NCI-H2081 (cell line): ENCODE data around the gene FOXN1.

Experiments
- DNase-seq, 2 experiments: peaks; one replicate each; lab custom pipeline; 2025; lab: John Stamatoyannopoulos, UW

The FOXN1 gene

DNA sequence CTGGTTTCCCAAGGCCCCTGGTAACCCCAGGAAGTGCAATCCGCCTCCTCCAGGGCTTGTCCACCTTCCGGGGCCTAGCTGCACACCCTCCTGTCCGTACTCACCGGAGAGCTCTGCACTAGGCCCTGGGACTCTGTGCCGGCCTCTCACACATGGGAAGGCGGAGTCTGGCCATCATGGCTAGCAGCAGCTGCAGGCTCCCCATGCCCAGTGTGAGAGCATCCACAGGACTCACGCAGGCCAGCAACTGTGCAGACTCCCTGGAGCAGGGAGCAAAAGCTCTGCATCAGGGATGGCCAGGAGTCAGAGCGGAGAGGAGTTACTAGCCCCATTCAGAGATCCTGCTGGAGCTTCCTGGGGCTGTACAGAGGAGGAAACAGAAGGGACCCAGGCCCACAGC, 20.2 kb downstream of the FOXN1 start:
- DNase-seq, result no peak

DNA sequence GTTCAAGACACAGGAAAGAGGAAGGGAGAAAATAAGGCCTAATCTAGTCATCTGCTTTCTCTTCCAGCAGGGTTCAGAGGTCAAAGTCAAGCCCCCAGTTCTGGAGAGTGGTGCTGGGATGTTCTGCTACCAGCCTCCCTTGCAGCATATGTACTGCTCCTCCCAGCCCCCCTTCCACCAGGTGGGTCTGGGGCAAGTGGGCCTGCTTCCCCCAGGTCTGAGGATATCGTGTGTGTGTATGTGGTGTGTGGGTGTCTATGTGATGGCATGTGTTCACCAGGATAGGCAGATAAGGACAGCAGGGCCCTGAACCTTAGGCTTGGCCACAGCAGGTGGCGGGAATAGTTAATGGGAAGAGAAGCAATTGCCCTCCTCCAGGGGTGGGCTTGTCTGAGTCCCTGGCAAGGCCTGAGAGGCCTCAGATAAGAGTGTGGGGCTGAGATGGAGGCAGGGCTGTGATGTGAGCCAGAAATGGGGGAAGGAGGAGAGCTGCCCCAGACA, 21.1 kb downstream of the FOXN1 start:
- no peak for DNase-seq

DNA sequence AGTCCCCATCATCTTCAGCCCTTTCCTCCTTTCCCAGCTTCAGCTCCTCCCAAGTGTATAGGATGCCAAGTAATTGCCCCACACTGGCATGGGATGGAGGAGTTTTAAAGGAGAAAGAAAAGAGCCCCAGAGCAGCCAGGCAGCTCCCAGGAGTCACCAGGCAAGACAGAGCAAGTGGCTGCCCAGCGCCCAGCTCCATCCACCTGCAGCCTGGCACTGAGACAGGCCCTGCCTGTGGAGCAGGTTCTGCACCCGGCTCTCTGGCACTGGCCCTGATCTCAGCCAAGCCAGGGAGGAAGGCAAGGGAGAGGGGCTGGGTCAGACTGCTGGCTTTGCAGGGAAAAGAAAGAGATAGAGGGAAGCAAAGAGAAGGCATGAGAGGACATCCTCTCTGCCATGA, 21.7 kb downstream of the FOXN1 start:
- DNase-seq, result no peak

- no peak for DNase-seq
Measured at GRCh38 chr17:28528327-28529012, 22.3 kb downstream of the FOXN1 start.

- DNase-seq, result no peak
Measured at GRCh38 chr17:28529013-28529400, 22.9 kb downstream of the FOXN1 start.

GRCh38 chr17:28530250-28530649, 24.1 kb downstream of the FOXN1 start:
- DNase-seq, result no peak

- DNase-seq, result no peak
Measured at GRCh38 chr17:28530926-28531325, 24.8 kb downstream of the FOXN1 start.

- DNase-seq, result no peak
Measured at GRCh38 chr17:28532050-28532960, 26.2 kb downstream of the FOXN1 start.

GRCh38 chr17:28533091-28533807, 27.1 kb downstream of the FOXN1 start:
- no peak for DNase-seq

- DNase-seq, result no peak
Measured at GRCh38 chr17:28534740-28535375, 28.7 kb downstream of the FOXN1 start.

DNA sequence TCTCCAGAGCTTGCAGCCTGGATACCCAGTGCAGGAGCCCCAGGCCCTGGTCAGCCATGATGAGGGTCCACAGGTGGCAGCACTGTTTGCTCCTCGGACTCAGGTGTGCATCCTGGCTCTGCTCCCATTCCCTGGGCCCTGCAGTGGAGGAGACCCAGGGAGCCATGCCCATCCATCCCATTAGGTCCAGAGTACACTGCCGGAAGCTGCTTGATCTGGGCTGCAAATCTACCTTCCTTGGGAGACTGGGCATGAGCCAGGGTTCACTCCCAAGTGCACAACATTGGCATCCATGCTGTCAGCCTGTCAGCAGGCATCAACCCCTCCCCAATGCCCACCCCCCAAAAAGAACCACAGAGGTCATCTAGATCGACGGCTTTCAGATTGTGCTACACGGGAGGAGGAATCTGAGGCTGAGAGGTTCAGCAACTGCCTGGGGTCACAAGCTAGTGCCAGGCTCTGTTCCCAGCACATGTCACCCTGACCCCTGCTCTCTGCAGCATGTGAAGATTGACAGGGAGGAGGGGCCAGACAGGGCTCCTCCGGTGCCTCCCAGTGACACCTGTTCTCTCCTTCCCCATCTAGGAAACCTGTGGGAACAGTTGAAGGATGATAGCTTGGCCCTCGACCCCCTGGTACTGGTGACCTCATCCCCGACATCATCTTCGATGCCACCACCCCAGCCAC, 30.5 kb downstream of the FOXN1 start:
- DNase-seq, result no peak

- no peak for DNase-seq
Measured at GRCh38 chr17:28537219-28537610, 31.1 kb downstream of the FOXN1 start.

GRCh38 chr17:28538296-28538895, 32.2 kb downstream of the FOXN1 start:
- no peak for DNase-seq

- DNase-seq, result no peak
Measured at GRCh38 chr17:28540231-28540630, 34.1 kb downstream of the FOXN1 start.

DNA sequence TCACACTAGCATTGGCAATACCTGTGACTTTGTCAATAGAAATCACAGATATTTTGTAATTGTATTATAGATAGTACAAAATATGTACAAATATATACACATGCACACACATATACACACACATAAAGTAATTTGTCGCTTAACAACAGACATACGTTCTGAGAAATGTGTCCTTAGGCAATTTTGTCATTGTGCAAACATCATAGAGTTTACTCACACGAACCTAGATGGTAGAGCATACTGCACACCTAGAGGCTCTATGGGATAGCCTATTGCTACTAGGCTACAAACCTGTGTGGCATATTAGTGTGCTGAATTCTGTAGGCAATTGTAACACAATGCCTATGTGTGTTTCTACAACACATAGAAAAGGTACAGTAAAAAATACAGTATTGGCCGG, 35.3 kb downstream of the FOXN1 start:
- no peak for DNase-seq

DNA sequence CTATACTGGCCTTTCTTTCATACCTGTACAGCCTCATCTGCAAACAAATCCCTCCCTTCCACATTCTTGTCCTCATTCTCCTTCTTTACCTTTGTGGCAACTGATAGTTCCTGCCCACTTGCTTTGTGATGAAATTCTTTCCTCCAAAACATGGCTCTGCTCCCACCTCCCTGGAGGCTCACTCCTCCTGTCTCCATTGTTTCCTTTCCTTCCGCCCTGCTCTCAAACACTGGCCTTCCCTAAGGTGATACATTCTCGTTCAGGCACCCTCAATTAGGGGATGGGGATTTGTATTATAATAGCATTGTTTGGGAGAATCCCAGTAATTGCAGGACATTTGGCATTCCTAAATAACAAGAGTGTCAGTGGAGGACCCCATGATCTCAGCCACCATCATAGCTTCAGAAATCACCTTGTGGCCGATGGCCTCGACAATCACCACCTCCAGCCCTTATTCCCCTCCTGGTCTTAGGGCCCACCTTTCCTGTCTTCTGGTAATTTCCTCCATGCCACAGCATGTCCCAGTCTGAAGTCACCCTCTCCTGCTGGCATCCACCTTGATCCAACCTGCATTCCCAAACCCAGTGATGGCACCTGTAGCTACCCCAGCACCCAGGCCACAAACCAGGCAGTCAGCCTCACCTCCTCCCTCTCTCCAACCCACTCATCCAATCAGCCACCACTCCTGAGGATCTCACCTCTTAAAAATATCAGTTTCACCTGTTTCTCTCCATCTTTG, 38.4 kb downstream of the FOXN1 start:
- DNase-seq, result no peak

- no peak for DNase-seq
Measured at GRCh38 chr17:28545141-28545503, 39.0 kb downstream of the FOXN1 start.

DNA sequence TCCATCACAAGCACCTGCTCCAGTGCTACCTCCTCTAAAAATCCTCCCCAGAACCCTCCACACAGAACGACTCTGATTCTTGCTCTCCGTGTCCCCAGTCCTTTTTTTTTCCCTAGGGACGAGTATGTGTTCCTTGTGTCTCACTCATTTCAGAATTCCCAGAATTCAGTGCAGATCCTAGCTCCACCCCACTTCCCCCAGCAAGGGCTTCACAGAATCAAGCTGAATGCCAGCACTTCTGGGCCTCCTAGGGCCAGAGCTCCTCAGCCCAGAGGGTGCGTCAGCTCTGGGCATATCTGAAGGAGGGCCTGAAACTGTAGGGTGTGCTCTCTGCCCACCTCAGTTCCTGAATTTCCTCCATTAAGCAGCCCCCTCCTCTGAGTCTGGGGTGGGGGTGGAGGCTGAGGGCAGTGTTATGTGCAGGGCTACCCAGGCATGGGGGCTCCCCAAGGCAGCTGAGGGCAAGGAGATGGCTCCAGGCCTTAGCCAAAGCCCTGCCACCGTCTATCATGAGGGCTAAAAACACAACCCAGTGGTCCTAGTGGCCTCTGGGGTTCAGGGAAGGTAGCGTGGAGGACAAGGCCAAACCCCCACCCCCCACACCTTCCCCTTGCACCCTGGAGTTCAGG, 39.8 kb downstream of the FOXN1 start:
- no peak for DNase-seq

DNA sequence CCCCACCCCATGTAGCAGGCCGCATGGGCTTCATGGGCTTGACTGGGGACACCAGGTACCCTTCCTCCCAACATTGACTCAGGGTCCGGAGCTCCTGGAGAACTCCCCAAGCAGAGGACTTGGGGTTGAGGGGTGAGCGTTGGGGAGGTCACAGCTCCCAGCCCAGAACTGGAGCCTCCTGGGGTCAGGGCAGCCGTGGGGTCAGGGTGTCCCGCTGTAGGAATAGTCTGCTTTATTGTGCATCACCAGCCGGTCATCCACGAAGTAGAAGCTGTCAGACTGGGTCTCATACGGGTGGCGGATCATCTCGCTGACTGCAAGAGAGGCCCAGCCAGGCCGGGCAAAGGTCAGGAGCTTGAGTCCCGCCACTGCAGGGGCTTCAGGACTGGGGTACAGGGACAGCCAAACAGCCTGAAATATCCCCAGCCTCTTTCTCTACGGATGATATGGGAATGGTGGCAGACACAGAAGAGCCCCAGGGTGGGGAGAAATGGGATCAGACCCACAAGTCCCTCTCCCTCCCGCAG, 41.0 kb downstream of the FOXN1 start:
- DNase-seq, result no peak
